Tibial artery (tissue), 4 donors: ENCODE data around the gene PHF21A.

Source experiments
- DNase-seq, 2 donors: peaks; one replicate each; pipeline ENCODE4 v3.0.0-alpha.2; 2019
- H3K27ac ChIP-seq, 2 donors: fragments of 200-600 bp; sonication (generic) in 1 of 2; 1 replicate in 1 of 2; 2 replicates in 1 of 2; pipeline ENCODE4 v1.5.1; 2018 to 2019; ENCODE audit warnings: mild to moderate bottlenecking in 1 of 2
- H3K27me3 ChIP-seq, 2 donors: fragments of 200-600 bp; sonication (generic) in 1 of 2; one replicate each; pipeline versions ENCODE4 v1.5.1 to v1.6.0; 2016 to 2019
- H3K36me3 ChIP-seq, 3 donors: fragments of 200-600 bp; sonication (generic) in 2 of 3; one replicate each; pipeline ENCODE4 v1.5.1; 2016 to 2019; ENCODE audit warnings: mild to moderate bottlenecking in 2 of 3
- H3K4me1 ChIP-seq, 4 donors: fragments of 200-600 bp; sonication (generic) in 2 of 4; 1 replicate in 3 of 4; 2 replicates in 1 of 4; pipeline ENCODE4 v1.5.1; 2016 to 2019
- H3K4me3 ChIP-seq, 2 donors: fragments of 200-600 bp; sonication (generic) in 1 of 2; 1 replicate in 1 of 2; 2 replicates in 1 of 2; pipeline ENCODE4 v1.5.1; 2018 to 2019; ENCODE audit warnings: mild to moderate bottlenecking in 2 of 2
- H3K9me3 ChIP-seq, 3 donors: fragments of 200-600 bp; sonication (generic) in 1 of 3; one replicate each; pipeline ENCODE4 v1.5.1; 2016 to 2019
- intact Hi-C: fragments of 100-400 bp; cut with DNase I; formaldehyde crosslinking; loops from one replicate; pipeline ENCODE4 v1.15.0; 2023; ENCODE audit warnings: low total_unique reads
- TF ChIP-seq, protein P1 (sequence below), 2 experiments: fragments of 200-600 bp in 1 of 2; fragments of 450-650 bp in 1 of 2; IDR thresholded peaks; one replicate each; pipeline ENCODE4 v1.5.1; 2017 to 2019; ENCODE audit warnings: antibody characterized with exemption in 2 of 2, mild to moderate bottlenecking in 1 of 2, moderate library complexity in 1 of 2

PHF21A gene

DNA sequence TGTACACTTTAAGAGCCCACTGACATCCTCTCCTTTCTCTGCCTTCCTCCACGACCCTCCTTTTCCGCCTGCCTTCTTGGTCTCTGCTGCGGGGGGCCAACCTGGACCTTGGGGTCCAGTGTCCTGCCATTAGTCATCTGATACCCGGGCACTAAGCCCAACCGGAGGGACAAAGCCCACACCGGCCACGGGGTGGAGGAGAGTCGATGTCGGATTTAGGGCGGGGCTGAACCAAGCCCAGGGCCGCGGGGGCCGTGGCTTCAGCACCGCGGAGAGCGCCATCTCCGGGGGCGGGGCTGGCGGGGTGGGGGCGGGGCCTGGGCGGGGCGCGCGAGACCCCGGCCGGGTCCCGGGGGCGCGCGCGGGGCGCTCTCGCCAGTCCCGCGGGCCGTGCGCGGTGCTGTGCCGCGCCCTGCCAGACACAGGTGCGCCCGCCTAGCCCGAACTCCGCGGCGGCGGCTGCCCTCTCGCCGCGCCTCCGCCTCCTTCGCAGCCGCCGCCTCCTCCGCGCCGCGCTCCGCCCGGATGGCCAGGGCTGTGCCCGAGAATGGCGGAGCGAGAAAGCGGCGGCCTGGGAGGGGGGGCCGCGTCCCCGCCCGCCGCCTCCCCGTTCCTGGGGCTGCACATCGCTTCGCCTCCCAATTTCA lies 235.9 kb downstream of the PHF21A start, which contains the start of gene MAPK8IP1:
Gene MAPK8IP1 (plus strand): TSS at position 378 of the 647 bp plus-strand sequence. CDS start 170 bp downstream, at position 548.
- TF ChIP-seq, protein P1, sequence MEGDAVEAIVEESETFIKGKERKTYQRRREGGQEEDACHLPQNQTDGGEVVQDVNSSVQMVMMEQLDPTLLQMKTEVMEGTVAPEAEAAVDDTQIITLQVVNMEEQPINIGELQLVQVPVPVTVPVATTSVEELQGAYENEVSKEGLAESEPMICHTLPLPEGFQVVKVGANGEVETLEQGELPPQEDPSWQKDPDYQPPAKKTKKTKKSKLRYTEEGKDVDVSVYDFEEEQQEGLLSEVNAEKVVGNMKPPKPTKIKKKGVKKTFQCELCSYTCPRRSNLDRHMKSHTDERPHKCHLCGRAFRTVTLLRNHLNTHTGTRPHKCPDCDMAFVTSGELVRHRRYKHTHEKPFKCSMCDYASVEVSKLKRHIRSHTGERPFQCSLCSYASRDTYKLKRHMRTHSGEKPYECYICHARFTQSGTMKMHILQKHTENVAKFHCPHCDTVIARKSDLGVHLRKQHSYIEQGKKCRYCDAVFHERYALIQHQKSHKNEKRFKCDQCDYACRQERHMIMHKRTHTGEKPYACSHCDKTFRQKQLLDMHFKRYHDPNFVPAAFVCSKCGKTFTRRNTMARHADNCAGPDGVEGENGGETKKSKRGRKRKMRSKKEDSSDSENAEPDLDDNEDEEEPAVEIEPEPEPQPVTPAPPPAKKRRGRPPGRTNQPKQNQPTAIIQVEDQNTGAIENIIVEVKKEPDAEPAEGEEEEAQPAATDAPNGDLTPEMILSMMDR (IDR thresholded peaks at IDR 0.05), result no peak
- Histone ChIP-seq H3K27ac (no peak within 1 kb of the TSS), H3K4me1 (peaks cover 0 to 12% (median 7%) of the 10 kb centered on the region in 4 donors), H3K36me3 (peaks cover 17 to 26% (median 24%) of the 10 kb centered on the region in 3 donors), H3K9me3 (no peaks in the 10 kb centered on the region), H3K27me3 (no peaks in the 10 kb centered on the region), H3K4me3 (peak within 1 kb of the TSS; percentile 43 to 60)
- intact Hi-C loops, result no loop called here
- DNase-seq, result no peak

DNA sequence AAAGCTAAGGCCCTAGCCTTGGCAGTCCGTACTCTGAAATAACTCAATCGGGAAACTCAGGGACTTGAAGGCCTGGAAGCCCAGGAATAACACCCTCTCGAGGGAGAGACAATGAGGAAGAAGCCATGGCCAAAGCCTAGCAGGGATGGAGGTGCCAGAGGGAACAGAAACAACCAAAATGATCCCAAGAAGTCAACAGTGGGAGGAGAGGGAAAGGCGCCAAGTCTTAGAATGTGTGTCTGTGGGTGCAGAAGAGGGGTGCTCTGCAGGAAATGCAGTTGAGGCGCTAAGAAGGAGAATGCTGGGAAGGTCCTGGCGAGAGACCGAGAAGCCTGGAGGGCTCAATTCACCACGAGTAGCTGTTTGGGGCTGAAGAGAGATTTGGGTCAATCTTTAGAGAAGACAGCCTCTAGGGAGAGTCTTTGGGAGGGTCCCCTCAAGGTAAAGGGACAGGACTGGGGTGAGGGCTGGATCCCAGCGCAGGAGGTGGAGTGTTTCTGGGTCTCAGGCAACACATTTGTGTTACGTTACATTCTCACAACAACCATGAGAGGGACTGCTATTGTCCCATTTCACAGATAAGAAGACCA lies 236.6 kb downstream of the PHF21A start:
- Histone ChIP-seq H3K4me1 (peaks cover 0 to 12% (median 7%) of the 10 kb centered on the region in 4 donors), H3K36me3 (peaks cover 18 to 32% (median 32%) of the 10 kb centered on the region in 3 donors), H3K4me3 (no peak overlapping the region), H3K27ac (no peak overlapping the region), H3K9me3 (no peaks in the 10 kb centered on the region), H3K27me3 (no peaks in the 10 kb centered on the region)
- TF ChIP-seq, protein P1 (IDR thresholded peaks at IDR 0.05), result no peak
- intact Hi-C loops, result no loop called here
- no peak for DNase-seq
